Panc1 (cell line): ENCODE data around the gene ITGA2.

Source experiments
- CTCF ChIP-seq: fragments of 450-650 bp; IDR thresholded peaks from 2 replicates; pipeline ENCODE4 v1.5.1; 2017; ENCODE audit warnings: mild to moderate bottlenecking
- POLR2AphosphoS5 ChIP-seq: IDR thresholded peaks from 2 replicates; pipeline ENCODE4 v1.6.1; 2012; ENCODE audit warnings: mild to moderate bottlenecking, low read depth, low read length, moderate library complexity
- SIN3A ChIP-seq: IDR thresholded peaks from 2 replicates; pipeline ENCODE4 v1.6.1; 2012; ENCODE audit warnings: low read depth, mild to moderate bottlenecking, low read length, moderate library complexity, borderline replicate concordance; ENCODE audit not compliant: insufficient read depth
- TCF7L2 ChIP-seq: IDR thresholded peaks from 2 replicates; pipeline ENCODE4 v1.6.1; 2011; ENCODE audit warnings: mild to moderate bottlenecking, low read depth, low read length, inconsistent platforms
- TF ChIP-seq, protein P1 (sequence below), 2 experiments: IDR thresholded peaks; 2 replicates each; pipeline ENCODE4 v1.6.1; 2011 to 2012; ENCODE audit warnings: low read depth in 2 of 2, control low read depth in 1 of 2, low read length in 1 of 2, mild to moderate bottlenecking in 1 of 2, moderate library complexity in 1 of 2; ENCODE audit not compliant: insufficient read depth in 1 of 2

DNA sequence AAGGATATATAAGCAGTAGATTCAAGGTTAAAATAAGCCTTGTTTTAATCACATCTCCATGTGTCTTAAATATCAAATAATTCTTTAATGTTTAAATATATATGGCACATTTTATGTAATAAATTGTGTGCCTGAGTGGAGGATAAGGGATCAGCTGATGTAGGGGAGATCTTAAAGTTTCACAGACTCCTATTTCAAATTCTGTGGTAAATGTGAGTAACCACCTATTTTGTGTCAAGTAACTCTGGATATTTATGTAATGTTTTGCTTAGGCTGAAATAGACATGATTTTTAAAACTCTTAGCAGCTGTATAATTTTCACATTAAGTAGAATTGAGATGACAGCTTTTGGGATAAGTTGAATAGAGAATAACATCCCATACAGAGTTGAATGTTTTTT, 41.3 kb upstream of the ITGA2 start:
- TF ChIP-seq POLR2AphosphoS5 (no peak), CTCF (no peak), SIN3A (no peak), TCF7L2 (no peak)
- TF ChIP-seq, protein P1, sequence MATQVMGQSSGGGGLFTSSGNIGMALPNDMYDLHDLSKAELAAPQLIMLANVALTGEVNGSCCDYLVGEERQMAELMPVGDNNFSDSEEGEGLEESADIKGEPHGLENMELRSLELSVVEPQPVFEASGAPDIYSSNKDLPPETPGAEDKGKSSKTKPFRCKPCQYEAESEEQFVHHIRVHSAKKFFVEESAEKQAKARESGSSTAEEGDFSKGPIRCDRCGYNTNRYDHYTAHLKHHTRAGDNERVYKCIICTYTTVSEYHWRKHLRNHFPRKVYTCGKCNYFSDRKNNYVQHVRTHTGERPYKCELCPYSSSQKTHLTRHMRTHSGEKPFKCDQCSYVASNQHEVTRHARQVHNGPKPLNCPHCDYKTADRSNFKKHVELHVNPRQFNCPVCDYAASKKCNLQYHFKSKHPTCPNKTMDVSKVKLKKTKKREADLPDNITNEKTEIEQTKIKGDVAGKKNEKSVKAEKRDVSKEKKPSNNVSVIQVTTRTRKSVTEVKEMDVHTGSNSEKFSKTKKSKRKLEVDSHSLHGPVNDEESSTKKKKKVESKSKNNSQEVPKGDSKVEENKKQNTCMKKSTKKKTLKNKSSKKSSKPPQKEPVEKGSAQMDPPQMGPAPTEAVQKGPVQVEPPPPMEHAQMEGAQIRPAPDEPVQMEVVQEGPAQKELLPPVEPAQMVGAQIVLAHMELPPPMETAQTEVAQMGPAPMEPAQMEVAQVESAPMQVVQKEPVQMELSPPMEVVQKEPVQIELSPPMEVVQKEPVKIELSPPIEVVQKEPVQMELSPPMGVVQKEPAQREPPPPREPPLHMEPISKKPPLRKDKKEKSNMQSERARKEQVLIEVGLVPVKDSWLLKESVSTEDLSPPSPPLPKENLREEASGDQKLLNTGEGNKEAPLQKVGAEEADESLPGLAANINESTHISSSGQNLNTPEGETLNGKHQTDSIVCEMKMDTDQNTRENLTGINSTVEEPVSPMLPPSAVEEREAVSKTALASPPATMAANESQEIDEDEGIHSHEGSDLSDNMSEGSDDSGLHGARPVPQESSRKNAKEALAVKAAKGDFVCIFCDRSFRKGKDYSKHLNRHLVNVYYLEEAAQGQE (IDR thresholded peaks at IDR 0.05; ENCODE audit: insufficient read depth in 1 of 2, low read depth in 2 of 2, low read length in 1 of 2) = no peak
